Measurements from ENCODE around the gene OR5AP2.
"Not testable (repeated sequence)": the region's sequence is repeated elsewhere in the genome, so short reads cannot be mapped to it uniquely, and the experiment has no call there.

DNA sequence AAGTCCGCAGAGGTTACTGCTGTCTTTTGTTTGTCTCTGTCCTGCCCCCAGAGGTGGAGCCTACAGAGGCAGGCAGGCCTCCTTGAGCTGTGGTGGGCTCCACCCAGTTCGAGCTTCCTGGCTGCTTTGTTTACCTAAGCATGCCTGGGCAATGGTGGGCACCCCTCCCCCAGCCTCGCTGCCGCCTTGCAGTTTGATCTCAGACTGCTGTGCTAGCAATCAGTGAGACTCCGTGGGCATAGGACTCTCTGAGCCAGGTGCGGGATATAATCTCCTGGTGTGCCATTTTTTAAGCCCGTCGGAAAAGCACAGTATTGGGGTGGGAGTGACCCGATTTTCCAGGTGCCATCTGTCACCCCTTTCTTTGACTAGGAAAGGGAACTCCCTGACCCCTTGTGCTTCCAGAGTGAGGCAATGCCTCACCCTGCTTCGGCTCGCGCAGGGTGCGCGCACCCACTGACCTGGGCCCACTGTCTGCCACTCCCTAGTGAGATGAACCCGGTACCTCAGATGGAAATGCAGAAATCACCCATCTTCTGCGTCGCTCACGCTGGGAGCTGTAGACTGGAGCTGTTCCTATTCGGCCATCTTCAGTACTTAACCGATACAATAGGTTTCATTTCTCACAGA lies 50.0 kb downstream of the OR5AP2 start:
- TF ChIP-seq POLR2A (IDR thresholded peaks at IDR 0.05): not testable (repeated sequence)
- TF ChIP-seq, protein P1, sequence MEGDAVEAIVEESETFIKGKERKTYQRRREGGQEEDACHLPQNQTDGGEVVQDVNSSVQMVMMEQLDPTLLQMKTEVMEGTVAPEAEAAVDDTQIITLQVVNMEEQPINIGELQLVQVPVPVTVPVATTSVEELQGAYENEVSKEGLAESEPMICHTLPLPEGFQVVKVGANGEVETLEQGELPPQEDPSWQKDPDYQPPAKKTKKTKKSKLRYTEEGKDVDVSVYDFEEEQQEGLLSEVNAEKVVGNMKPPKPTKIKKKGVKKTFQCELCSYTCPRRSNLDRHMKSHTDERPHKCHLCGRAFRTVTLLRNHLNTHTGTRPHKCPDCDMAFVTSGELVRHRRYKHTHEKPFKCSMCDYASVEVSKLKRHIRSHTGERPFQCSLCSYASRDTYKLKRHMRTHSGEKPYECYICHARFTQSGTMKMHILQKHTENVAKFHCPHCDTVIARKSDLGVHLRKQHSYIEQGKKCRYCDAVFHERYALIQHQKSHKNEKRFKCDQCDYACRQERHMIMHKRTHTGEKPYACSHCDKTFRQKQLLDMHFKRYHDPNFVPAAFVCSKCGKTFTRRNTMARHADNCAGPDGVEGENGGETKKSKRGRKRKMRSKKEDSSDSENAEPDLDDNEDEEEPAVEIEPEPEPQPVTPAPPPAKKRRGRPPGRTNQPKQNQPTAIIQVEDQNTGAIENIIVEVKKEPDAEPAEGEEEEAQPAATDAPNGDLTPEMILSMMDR (IDR thresholded peaks at IDR 0.05): not testable (repeated sequence)
